OCI-M1 (cell line): ENCODE measurements around the gene C9orf43.
"Not testable (repeated sequence)": the region's sequence is repeated elsewhere in the genome, so short reads cannot be mapped to it uniquely, and the experiment has no call there.

ENCODE experiments used
- DNase-seq: peaks from one replicate; lab custom pipeline; 2025; lab: John Stamatoyannopoulos, UW

The C9orf43 gene

DNA sequence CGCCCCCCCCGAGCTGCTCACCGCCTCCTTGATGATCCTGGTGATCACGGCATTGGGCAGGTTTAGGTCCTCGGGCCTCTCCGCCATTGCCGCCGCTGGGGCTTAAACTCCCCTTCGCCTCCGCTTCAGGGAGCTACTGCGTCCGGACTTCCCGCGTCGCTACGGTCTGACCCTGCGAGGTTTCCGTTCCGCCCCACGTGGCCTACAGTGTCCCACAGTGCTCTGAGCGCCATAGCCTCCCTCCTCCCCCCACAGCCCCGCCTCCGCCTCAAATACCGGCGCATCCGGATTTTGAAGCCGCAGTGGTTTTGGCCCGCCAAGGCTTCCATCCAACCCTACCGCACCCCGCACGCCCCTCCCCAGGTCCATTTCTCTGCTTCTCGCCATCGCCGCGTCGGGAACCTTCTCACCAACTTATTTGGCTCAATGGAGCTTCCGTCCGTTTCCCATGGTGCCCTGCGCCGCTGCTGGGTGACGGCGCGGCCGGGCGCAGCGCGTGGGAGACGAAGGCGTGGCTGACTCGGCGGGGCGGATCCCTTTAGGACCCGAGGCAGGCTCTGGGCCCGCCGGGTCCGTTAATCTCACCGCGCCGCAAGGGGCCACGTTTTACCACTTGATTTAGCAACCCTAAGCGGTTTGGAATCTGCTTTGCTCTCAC is at the start of gene C9orf43, which contains the start of gene POLE3:
Gene C9orf43, plus strand, starts transcription at position 541 of the 658 bp plus-strand sequence. CDS start 2,747 bp downstream, outside the sequence.
Gene POLE3, minus strand, starts transcription at position 469 of the 658 bp plus-strand sequence. Its CDS starts 382 bp downstream, at position 87.
- DNase-seq, result peak; percentile 98

GRCh38 chr9:113361304-113362018 is 49.1 kb upstream of the C9orf43 start:
- DNase-seq, result no peak

DNA sequence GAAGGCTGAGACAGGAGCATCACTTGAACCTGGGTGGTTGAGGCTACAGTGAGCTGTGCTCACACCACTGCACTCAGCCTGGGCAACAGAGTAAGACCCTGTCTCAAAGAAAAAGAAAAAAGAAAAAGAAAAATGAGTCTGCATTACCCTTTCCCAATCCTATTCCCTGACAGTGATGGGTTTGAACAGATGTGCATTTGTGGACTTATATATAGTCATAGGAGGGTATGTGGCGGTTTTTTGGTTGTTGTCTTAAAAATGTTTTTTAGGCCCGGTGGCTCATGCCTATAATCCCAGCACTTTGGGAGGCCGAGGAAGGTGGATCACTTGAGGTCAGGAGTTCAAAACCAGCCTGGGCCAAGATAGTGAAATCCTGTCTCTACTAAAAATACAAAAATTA is 47.2 kb upstream of the C9orf43 start:
- no peak for DNase-seq

GRCh38 chr9:113364951-113365350 is 45.6 kb upstream of the C9orf43 start:
- peak; percentile 17 for DNase-seq

GRCh38 chr9:113365652-113366051 is 44.9 kb upstream of the C9orf43 start:
- not testable (repeated sequence) for DNase-seq

GRCh38 chr9:113368348-113368981 is 42.1 kb upstream of the C9orf43 start:
- DNase-seq, result no peak

DNA sequence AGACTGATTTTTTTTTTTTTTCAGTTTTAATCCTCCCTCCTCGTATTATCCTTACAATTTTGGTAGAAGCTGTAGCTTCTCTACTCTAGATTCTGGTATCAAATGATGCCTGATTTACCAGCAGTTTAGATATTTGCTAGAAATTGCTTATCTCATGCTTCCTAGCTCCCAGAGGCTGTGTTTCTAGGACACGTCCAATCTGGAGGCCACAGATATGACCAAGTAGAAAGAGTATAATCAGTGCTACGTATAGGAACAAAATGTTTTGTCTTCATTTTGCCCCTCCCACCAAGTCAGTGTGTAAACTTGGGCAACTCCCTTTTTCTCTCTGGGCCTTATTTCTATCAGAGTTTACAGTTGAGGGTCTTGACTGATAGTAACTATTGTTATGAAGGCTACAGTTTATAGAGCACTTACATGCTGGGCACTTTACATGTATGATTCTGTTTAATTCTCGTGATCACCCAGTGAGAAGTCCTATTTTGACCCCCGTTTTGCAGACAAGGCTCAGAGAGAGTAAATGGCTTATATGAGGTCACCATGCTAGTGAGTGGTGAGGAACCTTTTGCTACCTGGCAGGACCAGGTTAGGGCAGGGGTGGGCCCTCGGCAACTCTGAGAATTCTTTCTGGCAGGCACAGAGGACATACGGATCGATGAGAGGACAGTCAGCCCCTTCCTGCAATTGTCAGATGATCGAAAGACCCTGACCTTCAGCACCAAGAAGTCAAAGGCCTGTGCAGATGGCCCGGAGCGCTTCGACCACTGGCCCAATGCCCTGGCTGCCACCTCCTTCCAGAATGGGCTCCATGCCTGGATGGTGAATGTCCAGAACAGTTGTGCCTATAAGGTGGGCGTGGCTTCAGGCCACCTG is 41.3 kb upstream of the C9orf43 start:
- peak; percentile 97 for DNase-seq

GRCh38 chr9:113369855-113370140 is 40.7 kb upstream of the C9orf43 start:
- no peak for DNase-seq

DNA sequence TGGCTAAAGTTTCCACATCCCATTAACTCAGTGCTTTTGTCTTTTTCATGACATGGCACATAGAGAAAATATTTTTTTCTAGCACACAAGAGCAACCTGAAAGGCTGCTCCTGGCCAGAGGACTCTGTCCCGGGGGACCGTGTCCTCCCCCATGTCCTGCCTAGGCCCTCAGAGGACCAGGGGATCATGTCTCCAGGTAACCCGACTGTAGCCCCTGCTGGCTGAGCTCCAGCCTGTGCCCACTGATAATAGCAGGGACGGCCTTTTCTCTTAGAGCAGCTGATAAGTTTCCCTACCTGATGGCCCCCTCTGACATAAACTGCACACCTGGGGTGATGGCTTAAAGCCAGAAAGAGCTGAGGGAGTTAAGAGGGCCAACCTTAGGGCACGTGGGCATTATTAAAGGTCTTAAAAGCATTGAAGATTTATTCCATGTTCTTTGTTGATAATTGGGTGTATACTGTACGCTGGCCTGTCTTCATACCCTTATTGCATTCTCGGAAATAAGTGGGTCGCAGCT is 39.7 kb upstream of the C9orf43 start:
- DNase-seq, result no peak

DNA sequence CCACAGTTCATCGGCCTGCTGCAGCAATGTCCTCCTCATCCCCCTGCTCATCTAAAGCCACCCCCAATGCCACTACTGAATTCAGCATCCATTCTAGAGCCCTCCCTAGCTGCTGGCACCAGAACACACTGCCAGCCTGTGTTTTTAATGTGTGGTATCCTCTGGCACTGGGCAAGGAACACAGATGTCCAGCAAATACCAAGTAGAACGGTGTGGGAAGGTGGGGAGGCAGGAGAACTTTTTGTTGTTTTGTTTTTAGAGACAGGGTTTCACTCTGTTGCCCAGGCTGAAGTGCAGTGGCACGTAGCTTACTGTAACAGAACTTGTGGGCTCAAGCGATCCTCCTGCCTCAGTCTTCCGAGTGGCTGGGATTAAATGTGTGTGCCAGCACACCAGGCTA is 38.5 kb upstream of the C9orf43 start:
- DNase-seq, result no peak

DNA sequence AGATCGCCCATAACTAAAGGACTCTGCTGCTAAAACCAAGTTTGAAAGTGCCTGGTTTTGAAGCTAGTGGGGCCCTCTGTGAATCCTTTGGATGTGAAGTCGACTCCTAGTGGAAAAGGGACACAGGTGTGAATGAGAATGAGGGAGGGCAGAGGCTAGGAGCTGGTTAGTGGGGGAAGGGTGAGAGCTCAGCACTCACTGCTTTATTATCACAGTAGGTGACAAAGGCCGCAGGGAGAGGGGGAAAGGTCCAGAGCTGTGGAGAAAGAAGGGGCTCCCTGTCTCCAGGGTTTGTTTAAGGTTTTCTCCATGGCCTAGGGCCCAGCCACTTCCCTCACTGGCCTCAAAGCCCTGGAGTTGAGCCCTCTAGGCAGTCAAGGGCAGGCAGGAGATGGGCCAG is 37.3 kb upstream of the C9orf43 start:
- DNase-seq, result no peak

- no peak for DNase-seq
Observed at GRCh38 chr9:113373676-113374392, 36.7 kb upstream of the C9orf43 start.

- no peak for DNase-seq
Observed at GRCh38 chr9:113375057-113376023, 35.2 kb upstream of the C9orf43 start.

DNA sequence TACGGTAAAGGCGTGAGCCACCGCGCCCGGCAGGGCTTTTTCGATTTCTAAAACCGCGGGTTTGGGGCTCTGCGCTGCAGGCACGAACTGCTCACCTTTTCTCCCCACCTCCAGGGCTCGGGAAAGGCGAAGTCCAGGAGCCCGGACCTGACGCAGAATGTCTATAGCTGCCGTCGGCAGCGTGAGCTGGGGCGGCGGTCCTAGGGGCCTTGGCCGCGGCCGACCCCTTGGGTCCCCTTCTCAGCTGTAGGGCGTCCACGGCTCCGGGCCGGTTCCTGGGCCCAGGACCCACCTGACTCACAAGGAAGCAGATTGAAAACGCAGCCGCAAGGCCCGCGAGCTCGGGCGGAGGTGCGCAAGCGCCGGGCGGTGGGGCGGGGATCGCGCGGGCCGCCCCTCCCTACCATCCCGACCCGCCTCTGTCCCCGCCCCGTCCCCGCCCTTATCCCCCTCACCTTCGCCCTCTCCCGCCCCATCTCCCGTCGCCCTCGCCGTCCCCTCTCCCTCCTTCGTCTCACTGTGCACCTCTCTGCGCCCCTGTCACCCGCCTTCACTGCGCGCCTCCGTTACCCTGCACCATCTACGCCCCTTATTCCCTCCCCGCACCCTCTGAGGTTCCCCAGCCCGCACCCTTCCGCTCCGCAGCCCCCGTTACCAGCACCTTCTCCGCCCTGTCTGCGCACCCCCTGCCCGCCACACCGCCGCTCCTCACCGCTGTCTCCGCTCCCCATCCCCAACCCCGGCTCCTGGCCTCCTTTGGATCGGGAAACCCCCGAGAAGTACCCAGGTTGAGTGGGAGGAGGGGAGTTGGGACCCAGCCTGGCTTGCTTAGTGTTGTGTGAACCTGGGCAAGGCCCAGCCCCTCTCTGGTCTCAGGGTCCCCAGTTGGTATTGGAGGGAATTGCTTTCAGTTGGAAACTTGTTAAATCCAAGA is 33.6 kb upstream of the C9orf43 start, which contains the start of gene HDHD3:
Gene HDHD3, minus strand, starts transcription at position 353 of the 934 bp plus-strand sequence. CDS start 2,632 bp downstream, outside the sequence.
- DNase-seq, result peak; percentile 25

GRCh38 chr9:113379094-113379828 is 31.3 kb upstream of the C9orf43 start:
- peak; percentile 92 for DNase-seq

DNA sequence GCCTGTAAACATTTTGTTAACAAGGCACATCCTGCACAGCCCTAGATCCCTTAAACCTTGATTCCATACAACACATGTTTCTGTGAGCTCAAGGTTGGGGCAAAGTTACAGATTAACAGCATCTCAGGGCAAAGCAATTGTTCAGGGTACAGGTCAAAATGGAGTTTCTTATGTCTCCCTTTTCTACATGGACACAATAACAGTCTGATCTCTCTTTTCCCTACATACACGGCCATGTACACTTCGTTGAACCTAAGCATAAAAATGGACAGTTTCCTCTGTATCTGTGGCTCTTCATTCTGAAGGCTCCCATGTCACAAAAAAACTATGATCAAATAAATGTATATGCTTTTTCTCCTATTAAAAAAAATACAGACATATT is 30.7 kb upstream of the C9orf43 start:
- DNase-seq, result peak; percentile 24

GRCh38 chr9:113380869-113381378 is 29.6 kb upstream of the C9orf43 start:
- DNase-seq, result no peak

- DNase-seq, result not testable (repeated sequence)
Observed at GRCh38 chr9:113381441-113381840, 29.1 kb upstream of the C9orf43 start.
